ENCODE results near the gene RUSC2. TPM values are rescaled to one million over a fixed set of nuclear protein-coding genes. Genes with fewer than 3 reads are reported as not detected.
"Not testable (repeated sequence)": the region's sequence is repeated elsewhere in the genome, so short reads cannot be mapped to it uniquely, and the experiment has no call there.

The RUSC2 gene
- total and polyA plus RNA-seq, 3 donors from 2014 or later = 28.7 to 78.1 (median 32.3) TPM

DNA sequence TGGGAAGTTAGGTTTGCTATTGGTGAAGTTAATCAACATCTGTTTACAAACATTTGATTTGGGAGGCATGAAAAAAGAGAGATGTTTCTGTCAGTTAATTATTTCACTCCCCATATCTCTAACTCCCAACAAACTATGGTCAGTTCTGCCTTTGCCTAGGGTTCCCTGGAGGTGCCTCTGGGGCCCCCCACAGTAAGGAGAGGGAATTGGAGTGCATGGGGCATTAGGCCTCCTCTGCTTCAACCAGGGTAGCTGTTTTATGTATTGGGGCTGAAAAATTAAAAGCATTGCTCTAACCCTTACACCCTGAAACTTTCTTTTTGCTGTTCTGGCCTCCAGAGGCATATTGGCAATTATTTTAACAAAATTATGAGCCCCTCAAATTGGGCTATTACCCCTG, 32.3 kb downstream of the RUSC2 start:
- no peak overlapping the region for H3K27ac ChIP-seq
- no peaks in the 10 kb centered on the region for H3K27me3 ChIP-seq
- H3K36me3 ChIP-seq (ENCODE audit: low read depth, missing control alignments) = no peaks in the 10 kb centered on the region
- no peaks in the 10 kb centered on the region for H3K9me3 ChIP-seq
- DNase-seq = no peak
- TF ChIP-seq POLR2A (IDR thresholded peaks at IDR 0.05) = no peak
- TF ChIP-seq, protein P1, sequence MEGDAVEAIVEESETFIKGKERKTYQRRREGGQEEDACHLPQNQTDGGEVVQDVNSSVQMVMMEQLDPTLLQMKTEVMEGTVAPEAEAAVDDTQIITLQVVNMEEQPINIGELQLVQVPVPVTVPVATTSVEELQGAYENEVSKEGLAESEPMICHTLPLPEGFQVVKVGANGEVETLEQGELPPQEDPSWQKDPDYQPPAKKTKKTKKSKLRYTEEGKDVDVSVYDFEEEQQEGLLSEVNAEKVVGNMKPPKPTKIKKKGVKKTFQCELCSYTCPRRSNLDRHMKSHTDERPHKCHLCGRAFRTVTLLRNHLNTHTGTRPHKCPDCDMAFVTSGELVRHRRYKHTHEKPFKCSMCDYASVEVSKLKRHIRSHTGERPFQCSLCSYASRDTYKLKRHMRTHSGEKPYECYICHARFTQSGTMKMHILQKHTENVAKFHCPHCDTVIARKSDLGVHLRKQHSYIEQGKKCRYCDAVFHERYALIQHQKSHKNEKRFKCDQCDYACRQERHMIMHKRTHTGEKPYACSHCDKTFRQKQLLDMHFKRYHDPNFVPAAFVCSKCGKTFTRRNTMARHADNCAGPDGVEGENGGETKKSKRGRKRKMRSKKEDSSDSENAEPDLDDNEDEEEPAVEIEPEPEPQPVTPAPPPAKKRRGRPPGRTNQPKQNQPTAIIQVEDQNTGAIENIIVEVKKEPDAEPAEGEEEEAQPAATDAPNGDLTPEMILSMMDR (IDR thresholded peaks at IDR 0.05) = no peak
- H3K4me1 ChIP-seq = peaks cover 41% of the 10 kb centered on the region
- no peak overlapping the region for H3K4me3 ChIP-seq
- intact Hi-C loops (cut with DNase I; ENCODE audit: low total_unique reads) = no loop called here

DNA sequence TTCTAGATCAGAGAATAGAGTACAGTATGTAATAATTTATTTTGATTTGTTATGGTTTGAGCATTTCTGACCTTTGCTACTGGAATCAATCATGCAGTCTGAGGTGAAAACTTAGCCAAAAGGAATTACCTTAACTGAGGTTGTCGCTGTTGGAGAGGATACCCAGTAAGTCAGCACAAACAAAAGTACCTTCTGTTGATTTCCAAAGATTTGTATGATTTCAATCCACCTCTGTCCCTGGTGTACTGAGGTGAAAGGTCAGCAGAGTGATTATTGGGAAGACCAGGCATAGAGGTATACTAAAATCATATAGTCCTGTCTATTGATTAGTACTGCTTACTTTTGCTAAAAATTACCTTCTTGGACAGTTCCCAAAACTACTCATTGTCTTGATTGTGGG, 32.8 kb downstream of the RUSC2 start:
- DNase-seq = no peak
- intact Hi-C loops (cut with DNase I; ENCODE audit: low total_unique reads) = no loop called here
- no peak for TF ChIP-seq POLR2A (IDR thresholded peaks at IDR 0.05)
- TF ChIP-seq, protein P1 (IDR thresholded peaks at IDR 0.05) = no peak
- no peaks in the 10 kb centered on the region for H3K9me3 ChIP-seq
- WGBS, 2 donors = 91 to 100% methylated on average over 1 of the region's 1 CpG
- H3K36me3 ChIP-seq (ENCODE audit: low read depth, missing control alignments) = no peaks in the 10 kb centered on the region
- H3K27me3 ChIP-seq = no peaks in the 10 kb centered on the region
- no peak overlapping the region for H3K4me3 ChIP-seq
- H3K27ac ChIP-seq = no peak overlapping the region
- peaks cover 35% of the 10 kb centered on the region for H3K4me1 ChIP-seq

DNA sequence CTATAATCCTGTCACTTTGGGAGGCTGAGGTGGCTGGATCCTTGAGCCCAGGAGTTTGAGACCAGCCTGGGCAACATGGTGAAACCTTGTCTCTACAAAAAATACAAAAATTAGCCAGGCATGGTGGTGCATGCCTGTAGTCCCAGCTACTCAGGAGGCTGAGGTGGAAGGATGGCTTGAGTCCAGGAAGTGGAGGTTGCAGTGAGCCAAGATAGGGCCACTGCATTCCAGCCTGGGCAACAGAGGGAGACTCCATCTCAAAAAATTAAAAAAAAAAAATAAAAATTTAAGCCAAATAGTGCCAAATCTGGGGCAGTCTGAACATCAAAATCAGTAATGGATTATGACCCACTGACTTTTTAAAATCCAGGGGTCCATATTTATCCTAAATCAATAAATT, 33.6 kb downstream of the RUSC2 start:
- intact Hi-C loops (cut with DNase I; ENCODE audit: low total_unique reads); H3K27ac ChIP-seq: not testable (repeated sequence)
- peaks cover 27% of the 10 kb centered on the region for H3K4me1 ChIP-seq

DNA sequence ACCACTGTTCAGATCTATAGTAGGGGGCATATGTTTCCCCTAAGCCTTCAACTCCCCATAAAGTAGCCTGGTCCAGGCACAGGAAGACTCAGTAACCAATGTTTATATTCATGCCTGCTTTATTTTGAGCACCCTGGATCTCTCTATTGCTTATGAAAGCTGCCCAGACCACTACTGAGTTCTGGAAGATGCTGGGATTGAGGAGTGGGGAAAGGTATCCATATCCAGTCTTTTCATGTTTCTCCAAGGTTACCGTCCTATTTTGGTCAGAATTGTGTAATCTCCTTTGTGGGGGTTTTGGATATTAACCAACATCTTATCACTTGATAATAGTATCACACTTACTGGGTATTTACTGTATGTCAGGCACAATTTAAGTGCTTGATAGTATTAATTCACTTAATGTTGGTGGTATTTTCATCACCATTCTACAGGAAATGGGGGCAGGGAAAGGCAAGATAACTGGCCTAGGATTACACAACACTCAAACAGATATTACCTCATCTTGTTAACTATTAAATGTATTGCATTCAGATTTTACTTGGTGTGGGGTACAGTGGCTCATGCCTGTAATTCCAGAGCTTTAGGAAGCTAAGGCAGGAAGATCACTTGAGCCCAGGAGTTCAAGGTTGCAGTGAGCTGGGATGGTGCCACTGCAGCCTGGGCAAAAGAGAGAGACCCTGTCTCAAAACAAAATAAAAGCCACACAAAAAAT, 36.3 kb downstream of the RUSC2 start:
- no peak overlapping the region for H3K4me3 ChIP-seq
- no peak for TF ChIP-seq POLR2A (IDR thresholded peaks at IDR 0.05)
- TF ChIP-seq, protein P1 (IDR thresholded peaks at IDR 0.05) = no peak
- no peak for DNase-seq
- no peak overlapping the region for H3K27ac ChIP-seq
- H3K4me1 ChIP-seq = peaks cover 4% of the 10 kb centered on the region
- H3K36me3 ChIP-seq (ENCODE audit: low read depth, missing control alignments) = no peaks in the 10 kb centered on the region
- 45 to 67% methylated on average over 1 of the region's 1 CpG for WGBS, 2 donors
- no peaks in the 10 kb centered on the region for H3K27me3 ChIP-seq
- intact Hi-C loops (cut with DNase I; ENCODE audit: low total_unique reads) = no loop called here
- no peaks in the 10 kb centered on the region for H3K9me3 ChIP-seq

More for the DNA sequence above, 33.6 kb downstream of the RUSC2 start:
- not testable (repeated sequence) for H3K4me3 ChIP-seq; H3K36me3 ChIP-seq (ENCODE audit: low read depth, missing control alignments); DNase-seq; H3K27me3 ChIP-seq; H3K9me3 ChIP-seq

DNA sequence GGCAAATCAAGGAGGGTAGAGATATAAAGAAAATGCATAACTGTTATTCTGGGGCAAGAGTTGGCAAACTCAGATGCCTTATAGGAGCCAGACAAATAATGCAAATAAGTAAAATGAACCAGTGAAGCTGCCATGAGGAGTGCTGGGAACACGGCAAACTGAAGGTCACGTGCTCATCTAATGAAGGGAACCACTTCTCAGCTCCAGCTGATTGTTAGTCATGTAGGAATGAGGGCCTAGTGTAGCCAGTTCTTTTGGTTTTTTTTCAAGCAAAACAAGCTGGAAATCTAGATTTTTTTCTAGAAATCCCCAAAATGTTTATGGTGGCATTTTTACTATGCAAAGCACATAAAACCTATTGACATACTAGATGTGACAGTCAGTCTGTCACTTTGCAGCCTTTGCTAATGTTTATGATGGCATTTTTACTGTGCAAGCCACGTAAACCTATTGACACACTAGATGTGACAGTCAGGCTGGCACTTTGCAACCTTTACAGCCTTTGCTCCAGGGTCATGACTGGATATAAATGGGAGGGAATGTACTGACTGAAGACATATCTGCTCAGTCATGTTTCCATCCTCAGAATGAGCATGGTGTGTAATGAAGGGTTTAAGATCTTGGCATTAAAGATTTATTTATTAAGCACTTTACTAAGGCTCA, 39.4 kb downstream of the RUSC2 start:
- Histone ChIP-seq H3K4me1 (peaks cover 4% of the 10 kb centered on the region), H3K27me3 (no peaks in the 10 kb centered on the region), H3K4me3 (no peak overlapping the region), H3K27ac (no peak overlapping the region), H3K36me3 (ENCODE audit: low read depth, missing control alignments) (no peaks in the 10 kb centered on the region), H3K9me3 (no peaks in the 10 kb centered on the region)
- DNase-seq = no peak
- TF ChIP-seq, protein P1 (IDR thresholded peaks at IDR 0.05) = no peak
- no peak for TF ChIP-seq POLR2A (IDR thresholded peaks at IDR 0.05)
- WGBS, 2 donors = 72 to 80% methylated on average over 3 of the region's 3 CpGs
- intact Hi-C loops (cut with DNase I; ENCODE audit: low total_unique reads) = no loop called here

Measured in testis (tissue), 3 donors.